WTC11 (cell line): Measurements from ENCODE around the gene RPS15. TPM values are rescaled to one million over a fixed set of nuclear protein-coding genes. Genes with fewer than 3 reads are reported as not detected.
"Not testable (repeated sequence)": the region's sequence is repeated elsewhere in the genome, so short reads cannot be mapped to it uniquely, and the experiment has no call there.

ENCODE experiments used
- ATAC-seq: fragments of 200-7000 bp; cut with Tn5 transposase; 2 replicates; pipeline ENCODE4 v1.10.0; 2021; ENCODE audit warnings: mild to moderate bottlenecking, moderate library complexity
- CTCF ChIA-PET: fragments of 300-600 bp; sonication (Branson Sonifier 250); formaldehyde crosslinking; loops from one replicate; lab custom pipeline; 2021; ENCODE audit warnings: antibody characterized with exemption; lab: Charles Lee
- POLR2A ChIA-PET: fragments of 350-600 bp; sonication (Branson Sonifier 250); formaldehyde crosslinking; loops from one replicate; lab custom pipeline; 2021; ENCODE audit warnings: antibody characterized with exemption; lab: Charles Lee
- DNase-seq: peaks from one replicate; pipeline ENCODE4 v3.0.0; 2021; ENCODE audit warnings: low spot score
- H3K27ac Mint-ChIP-seq: 2 replicates; pipeline ENCODE4 v1.8.0; 2021; ENCODE audit warnings: mixed read lengths
- H3K27me3 Mint-ChIP-seq: 2 replicates; pipeline ENCODE4 v1.8.0; 2021; ENCODE audit warnings: low read depth, mild to moderate bottlenecking, moderate library complexity, mixed read lengths
- H3K36me3 Mint-ChIP-seq: 2 replicates; pipeline ENCODE4 v1.8.0; 2021; ENCODE audit warnings: mixed read lengths
- H3K4me1 Mint-ChIP-seq: 2 replicates; pipeline ENCODE4 v1.8.0; 2022; ENCODE audit warnings: mixed read lengths
- H3K4me3 Mint-ChIP-seq: 2 replicates; pipeline ENCODE4 v1.8.0; 2021; ENCODE audit warnings: mild to moderate bottlenecking, moderate library complexity, mixed read lengths
- H3K9me3 Mint-ChIP-seq: 2 replicates; pipeline ENCODE4 v1.8.0; 2021; ENCODE audit warnings: mixed read lengths
- CDX4 ChIP-seq: fragments of 250-450 bp; sonication (Bioruptor Pico); IDR thresholded peaks from 2 replicates; pipeline ENCODE4 v1.9.0; 2021; ENCODE audit warnings: moderate library complexity, mild to moderate bottlenecking, inconsistent platforms, borderline replicate concordance
- FOXP1 ChIP-seq: sonication (generic); formaldehyde crosslinking; IDR thresholded peaks from 2 replicates; pipeline ENCODE4 v1.8.0; 2022; ENCODE audit warnings: missing genetic modification reagents, mild to moderate bottlenecking, moderate library complexity, borderline replicate concordance
- KAT7 ChIP-seq: sonication (generic); formaldehyde crosslinking; IDR thresholded peaks from 2 replicates; pipeline ENCODE4 v1.8.1; 2023; ENCODE audit warnings: missing genetic modification reagents, mild to moderate bottlenecking, borderline replicate concordance
- MAX ChIP-seq: sonication (generic); formaldehyde crosslinking; IDR thresholded peaks from 2 replicates; pipeline ENCODE4 v1.8.0; 2022; ENCODE audit warnings: mild to moderate bottlenecking, missing genetic modification reagents
- MYBL2 ChIP-seq: sonication (generic); formaldehyde crosslinking; IDR thresholded peaks from 2 replicates; pipeline ENCODE4 v1.8.1; 2023; ENCODE audit warnings: mild to moderate bottlenecking, moderate library complexity, missing genetic modification reagents
- TEAD1 ChIP-seq: sonication (generic); formaldehyde crosslinking; IDR thresholded peaks from 2 replicates; pipeline ENCODE4 v1.8.0; 2022; ENCODE audit warnings: mild to moderate bottlenecking, missing genetic modification reagents
- USF2 ChIP-seq: sonication (generic); formaldehyde crosslinking; IDR thresholded peaks from 2 replicates; pipeline ENCODE4 v1.8.1; 2023; ENCODE audit warnings: mild to moderate bottlenecking, missing genetic modification reagents, moderate library complexity
- ZNF317 ChIP-seq: sonication (generic); formaldehyde crosslinking; IDR thresholded peaks from 2 replicates; pipeline ENCODE4 v1.8.1; 2023; ENCODE audit warnings: low read depth, mild to moderate bottlenecking, moderate library complexity, missing genetic modification reagents, borderline replicate concordance
- ZNF671 ChIP-seq: fragments of 250-450 bp; sonication (Bioruptor Pico); IDR thresholded peaks from 2 replicates; pipeline ENCODE4 v1.8.0; 2021; ENCODE audit warnings: mild to moderate bottlenecking
- total RNA-seq: library from RNA; stranded (reverse); gene quantifications from 3 replicates; pipeline ENCODE4 v1.2.3, GENCODE V29; 2021
- TF ChIP-seq, protein P1 (sequence below): sonication (generic); formaldehyde crosslinking; IDR thresholded peaks from 2 replicates; pipeline ENCODE4 v1.8.1; 2022; ENCODE audit warnings: mild to moderate bottlenecking, moderate library complexity, missing genetic modification reagents
- TF ChIP-seq, protein P2 (sequence below): sonication (generic); formaldehyde crosslinking; IDR thresholded peaks from 2 replicates; pipeline ENCODE4 v1.8.1; 2023; ENCODE audit warnings: mild to moderate bottlenecking, missing genetic modification reagents

The RPS15 gene
- total RNA-seq, 1 experiment from 2014 or later = 1,932 TPM

GRCh38 chr19:1418496-1418775 lies 19.8 kb upstream of the RPS15 start:
- H3K9me3 Mint-ChIP-seq = no peaks in the 10 kb centered on the region
- no peak for TF ChIP-seq FOXP1 (CRISPR knock-in tag)
- TF ChIP-seq, all 79 proteins: peak for 0
- DNase-seq (no peak), ATAC-seq (no peak)
- ChIA-PET POLR2A (no interaction called here), CTCF (no interaction called here)
- Mint-ChIP-seq H3K27ac (0 out of 2 replicates have a peak overlapping the region, but pooled peaks have one; percentile 75), H3K4me3 (no peak overlapping the region), H3K36me3 (peaks cover 47% of the 10 kb centered on the region), H3K27me3 (no peaks in the 10 kb centered on the region), H3K4me1 (peaks cover 45% of the 10 kb centered on the region)

DNA sequence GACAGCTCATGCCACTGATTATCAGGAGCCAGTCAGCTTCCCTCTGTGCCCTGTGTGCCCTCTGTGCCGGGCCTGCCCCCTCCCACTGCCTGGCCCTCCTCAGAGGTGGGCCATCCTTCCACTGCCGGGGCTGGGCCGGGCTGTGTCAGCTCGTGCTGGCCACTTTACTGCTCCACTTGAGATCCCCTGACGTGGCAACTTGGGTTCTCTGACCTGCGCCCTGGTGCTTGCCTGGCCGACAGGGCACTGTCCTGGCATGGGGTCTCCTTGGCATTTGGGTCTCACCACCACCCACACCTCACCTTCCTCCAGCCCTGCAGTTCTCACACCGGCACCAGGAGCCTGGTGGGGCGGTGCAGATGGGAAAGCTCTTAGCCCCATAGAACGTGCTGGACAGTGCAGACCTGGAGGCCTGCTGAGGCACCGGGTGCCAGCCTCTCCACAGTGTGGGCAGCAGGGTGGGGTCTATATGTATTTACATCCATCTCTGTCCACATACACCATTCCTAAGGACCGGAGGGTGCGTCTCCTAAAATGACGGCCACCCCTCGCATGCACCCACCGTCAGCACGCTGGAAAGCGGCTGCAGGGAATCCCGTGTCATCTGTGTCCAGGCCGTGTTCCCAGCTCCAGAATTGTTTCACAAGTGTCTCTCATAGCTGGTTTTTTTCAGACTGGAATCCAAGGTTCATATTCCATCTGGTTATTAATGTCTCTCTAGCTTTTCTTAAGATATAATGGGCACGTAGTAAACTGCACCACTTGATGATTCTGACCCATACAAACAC lies 19.1 kb upstream of the RPS15 start:
- POLR2A ChIA-PET = no interaction called here

DNA sequence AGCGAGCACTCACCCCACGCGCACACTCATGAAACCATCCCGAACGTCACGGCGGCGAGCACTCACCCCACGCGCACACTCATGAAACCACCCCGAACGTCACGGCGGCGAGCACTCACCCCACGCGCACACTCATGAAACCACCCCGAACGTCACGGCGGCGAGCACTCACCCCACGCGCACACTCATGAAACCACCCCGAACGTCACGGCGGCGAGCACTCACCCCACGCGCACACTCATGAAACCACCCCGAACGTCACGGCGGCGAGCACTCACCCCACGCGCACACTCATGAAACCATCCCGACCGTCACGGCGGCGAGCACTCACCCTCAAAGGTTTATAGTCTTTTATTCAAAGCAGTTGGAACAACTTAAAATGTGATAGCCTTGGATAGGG lies 18.1 kb upstream of the RPS15 start:
- Mint-ChIP-seq H3K36me3 (peaks cover 54% of the 10 kb centered on the region), H3K4me1 (peaks cover 36% of the 10 kb centered on the region)
- H3K27me3 Mint-ChIP-seq, H3K9me3 Mint-ChIP-seq, DNase-seq, ATAC-seq, H3K27ac Mint-ChIP-seq, POLR2A ChIA-PET, H3K4me3 Mint-ChIP-seq: not testable (repeated sequence)
- CTCF ChIA-PET = interaction anchor here (1.1 kb wide), 1 partner anchor 25 kb away, joined by 3 read pairs; no protein-coding TSS in a partner anchor

More for the DNA sequence above, 19.1 kb upstream of the RPS15 start:
- DNase-seq (no peak), ATAC-seq (no peak)
- Mint-ChIP-seq H3K9me3 (no peaks in the 10 kb centered on the region), H3K27ac (peak overlapping the region; percentile 49; the same call in 1 of the 2 replicates), H3K27me3 (no peaks in the 10 kb centered on the region), H3K4me1 (peaks cover 40% of the 10 kb centered on the region), H3K36me3 (peaks cover 51% of the 10 kb centered on the region), H3K4me3 (no peak overlapping the region)
- TF ChIP-seq, protein P1, sequence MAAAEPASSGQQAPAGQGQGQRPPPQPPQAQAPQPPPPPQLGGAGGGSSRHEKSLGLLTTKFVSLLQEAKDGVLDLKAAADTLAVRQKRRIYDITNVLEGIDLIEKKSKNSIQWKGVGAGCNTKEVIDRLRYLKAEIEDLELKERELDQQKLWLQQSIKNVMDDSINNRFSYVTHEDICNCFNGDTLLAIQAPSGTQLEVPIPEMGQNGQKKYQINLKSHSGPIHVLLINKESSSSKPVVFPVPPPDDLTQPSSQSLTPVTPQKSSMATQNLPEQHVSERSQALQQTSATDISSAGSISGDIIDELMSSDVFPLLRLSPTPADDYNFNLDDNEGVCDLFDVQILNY (CRISPR knock-in tag) = no peak
- TF ChIP-seq TEAD1 (CRISPR knock-in tag) (no peak), MYBL2 (no peak)
- CTCF ChIA-PET = no interaction called here

DNA sequence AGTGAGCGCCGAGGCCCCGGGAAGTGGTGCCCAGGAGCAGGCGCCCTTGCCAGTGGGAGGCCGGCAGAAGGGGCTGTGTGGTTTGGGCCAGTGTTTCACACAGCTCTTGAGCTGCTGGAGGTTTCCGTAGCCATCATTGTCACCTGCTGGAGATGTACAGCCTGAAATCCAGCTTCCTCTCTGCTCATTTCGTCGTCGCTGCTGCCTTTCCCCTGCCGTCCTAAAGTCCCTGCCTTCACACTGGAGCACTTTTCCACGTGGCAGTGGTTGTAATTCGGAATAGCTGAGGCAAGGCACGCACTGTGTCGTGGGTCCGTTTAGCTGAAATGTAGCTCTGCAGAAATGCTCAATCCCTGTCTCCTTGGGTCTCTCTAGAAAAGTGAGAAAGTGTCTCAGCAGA lies 17.6 kb upstream of the RPS15 start:
- Mint-ChIP-seq H3K27ac (peak overlapping the region; percentile 91), H3K4me1 (peaks cover 32% of the 10 kb centered on the region), H3K27me3 (no peaks in the 10 kb centered on the region), H3K9me3 (no peaks in the 10 kb centered on the region)
- POLR2A ChIA-PET = no interaction called here
- DNase-seq (no peak), ATAC-seq (no peak)
- CTCF ChIA-PET = interaction anchor here (1.1 kb wide), 1 partner anchor 24 kb away, joined by 3 read pairs; no protein-coding TSS in a partner anchor
- TF ChIP-seq KAT7 (CRISPR knock-in tag) (no peak), CDX4 (CRISPR knock-in tag) (no peak), USF2 (CRISPR knock-in tag) (no peak), MAX (CRISPR knock-in tag) (no peak), ZNF671 (CRISPR knock-in tag) (no peak), ZNF317 (CRISPR knock-in tag) (no peak)
- TF ChIP-seq, protein P2, sequence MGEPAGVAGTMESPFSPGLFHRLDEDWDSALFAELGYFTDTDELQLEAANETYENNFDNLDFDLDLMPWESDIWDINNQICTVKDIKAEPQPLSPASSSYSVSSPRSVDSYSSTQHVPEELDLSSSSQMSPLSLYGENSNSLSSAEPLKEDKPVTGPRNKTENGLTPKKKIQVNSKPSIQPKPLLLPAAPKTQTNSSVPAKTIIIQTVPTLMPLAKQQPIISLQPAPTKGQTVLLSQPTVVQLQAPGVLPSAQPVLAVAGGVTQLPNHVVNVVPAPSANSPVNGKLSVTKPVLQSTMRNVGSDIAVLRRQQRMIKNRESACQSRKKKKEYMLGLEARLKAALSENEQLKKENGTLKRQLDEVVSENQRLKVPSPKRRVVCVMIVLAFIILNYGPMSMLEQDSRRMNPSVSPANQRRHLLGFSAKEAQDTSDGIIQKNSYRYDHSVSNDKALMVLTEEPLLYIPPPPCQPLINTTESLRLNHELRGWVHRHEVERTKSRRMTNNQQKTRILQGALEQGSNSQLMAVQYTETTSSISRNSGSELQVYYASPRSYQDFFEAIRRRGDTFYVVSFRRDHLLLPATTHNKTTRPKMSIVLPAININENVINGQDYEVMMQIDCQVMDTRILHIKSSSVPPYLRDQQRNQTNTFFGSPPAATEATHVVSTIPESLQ = no peak
- TF ChIP-seq, all 79 proteins: peak for 0
- Mint-ChIP-seq H3K4me3 (no peak overlapping the region), H3K36me3 (peaks cover 56% of the 10 kb centered on the region)
